HEK293 (cell line): ENCODE results near the gene TMCO2.

Experiments
- MYNN ChIP-seq: fragments of 450-650 bp; formaldehyde crosslinking; IDR thresholded peaks from 2 replicates; pipeline ENCODE4 v1.5.1; 2016; ENCODE audit warnings: missing biosample characterization, missing genetic modification characterization, borderline replicate concordance
- YY1 ChIP-seq: fragments of 450-650 bp; formaldehyde crosslinking; IDR thresholded peaks from 2 replicates; pipeline ENCODE4 v1.5.1; 2018; ENCODE audit warnings: missing biosample characterization, missing genetic modification characterization
- ZNF138 ChIP-seq: fragments of 450-650 bp; formaldehyde crosslinking; IDR thresholded peaks from 2 replicates; pipeline ENCODE4 v1.5.1; 2016; ENCODE audit warnings: missing biosample characterization, missing genetic modification characterization, borderline replicate concordance
- ZNF416 ChIP-seq: fragments of 450-650 bp; formaldehyde crosslinking; IDR thresholded peaks from 2 replicates; pipeline ENCODE4 v1.5.1; 2016; ENCODE audit warnings: missing biosample characterization, missing genetic modification characterization
- ZNF530 ChIP-seq: fragments of 450-650 bp; formaldehyde crosslinking; IDR thresholded peaks from 2 replicates; pipeline ENCODE4 v1.5.1; 2016; ENCODE audit warnings: low read depth, missing biosample characterization, missing genetic modification characterization
- ZSCAN18 ChIP-seq: fragments of 450-650 bp; formaldehyde crosslinking; IDR thresholded peaks from 2 replicates; pipeline ENCODE4 v1.5.1; 2016; ENCODE audit warnings: missing biosample characterization, missing genetic modification characterization
- TF ChIP-seq, protein P1 (sequence below): fragments of 450-650 bp; formaldehyde crosslinking; IDR thresholded peaks from 2 replicates; pipeline ENCODE4 v1.5.1; 2016; ENCODE audit warnings: missing biosample characterization, missing genetic modification characterization
- TF ChIP-seq, protein P2 (sequence below): fragments of 450-650 bp; formaldehyde crosslinking; IDR thresholded peaks from 2 replicates; pipeline ENCODE4 v1.5.1; 2016; ENCODE audit warnings: missing biosample characterization, missing genetic modification characterization, borderline replicate concordance

GRCh38 chr1:40281853-40282252 is 34.1 kb downstream of the TMCO2 start:
- TF ChIP-seq, protein P1, sequence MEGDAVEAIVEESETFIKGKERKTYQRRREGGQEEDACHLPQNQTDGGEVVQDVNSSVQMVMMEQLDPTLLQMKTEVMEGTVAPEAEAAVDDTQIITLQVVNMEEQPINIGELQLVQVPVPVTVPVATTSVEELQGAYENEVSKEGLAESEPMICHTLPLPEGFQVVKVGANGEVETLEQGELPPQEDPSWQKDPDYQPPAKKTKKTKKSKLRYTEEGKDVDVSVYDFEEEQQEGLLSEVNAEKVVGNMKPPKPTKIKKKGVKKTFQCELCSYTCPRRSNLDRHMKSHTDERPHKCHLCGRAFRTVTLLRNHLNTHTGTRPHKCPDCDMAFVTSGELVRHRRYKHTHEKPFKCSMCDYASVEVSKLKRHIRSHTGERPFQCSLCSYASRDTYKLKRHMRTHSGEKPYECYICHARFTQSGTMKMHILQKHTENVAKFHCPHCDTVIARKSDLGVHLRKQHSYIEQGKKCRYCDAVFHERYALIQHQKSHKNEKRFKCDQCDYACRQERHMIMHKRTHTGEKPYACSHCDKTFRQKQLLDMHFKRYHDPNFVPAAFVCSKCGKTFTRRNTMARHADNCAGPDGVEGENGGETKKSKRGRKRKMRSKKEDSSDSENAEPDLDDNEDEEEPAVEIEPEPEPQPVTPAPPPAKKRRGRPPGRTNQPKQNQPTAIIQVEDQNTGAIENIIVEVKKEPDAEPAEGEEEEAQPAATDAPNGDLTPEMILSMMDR, result no peak
- TF ChIP-seq MYNN (no peak), ZNF530 (tag by site-specific recombination) (no peak), ZNF138 (tag by site-specific recombination) (no peak), ZNF416 (no peak), YY1 (no peak), ZSCAN18 (tag by site-specific recombination) (no peak)
- TF ChIP-seq, protein P2, sequence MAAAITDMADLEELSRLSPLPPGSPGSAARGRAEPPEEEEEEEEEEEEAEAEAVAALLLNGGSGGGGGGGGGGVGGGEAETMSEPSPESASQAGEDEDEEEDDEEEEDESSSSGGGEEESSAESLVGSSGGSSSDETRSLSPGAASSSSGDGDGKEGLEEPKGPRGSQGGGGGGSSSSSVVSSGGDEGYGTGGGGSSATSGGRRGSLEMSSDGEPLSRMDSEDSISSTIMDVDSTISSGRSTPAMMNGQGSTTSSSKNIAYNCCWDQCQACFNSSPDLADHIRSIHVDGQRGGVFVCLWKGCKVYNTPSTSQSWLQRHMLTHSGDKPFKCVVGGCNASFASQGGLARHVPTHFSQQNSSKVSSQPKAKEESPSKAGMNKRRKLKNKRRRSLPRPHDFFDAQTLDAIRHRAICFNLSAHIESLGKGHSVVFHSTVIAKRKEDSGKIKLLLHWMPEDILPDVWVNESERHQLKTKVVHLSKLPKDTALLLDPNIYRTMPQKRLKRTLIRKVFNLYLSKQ (tag by site-specific recombination), result no peak
